HG02571 (cell line): ENCODE measurements around the gene CORO2A.
"Not testable (repeated sequence)": the region's sequence is repeated elsewhere in the genome, so short reads cannot be mapped to it uniquely, and the experiment has no call there.

Experiments used
- ATAC-seq: cut with Tn5 transposase; IDR thresholded peaks from one replicate; pipeline ENCODE4 v1.9.1; 2021; ENCODE audit warnings: mild to moderate bottlenecking, moderate library complexity; ENCODE audit not compliant: unreplicated experiment

The CORO2A gene

GRCh38 chr9:98191671-98192502, 550 bp downstream of the CORO2A start:
- no peak for ATAC-seq

- no peak for ATAC-seq
These were observed 1.2 kb downstream of the CORO2A start for GRCh38 chr9:98191181-98191608.

DNA sequence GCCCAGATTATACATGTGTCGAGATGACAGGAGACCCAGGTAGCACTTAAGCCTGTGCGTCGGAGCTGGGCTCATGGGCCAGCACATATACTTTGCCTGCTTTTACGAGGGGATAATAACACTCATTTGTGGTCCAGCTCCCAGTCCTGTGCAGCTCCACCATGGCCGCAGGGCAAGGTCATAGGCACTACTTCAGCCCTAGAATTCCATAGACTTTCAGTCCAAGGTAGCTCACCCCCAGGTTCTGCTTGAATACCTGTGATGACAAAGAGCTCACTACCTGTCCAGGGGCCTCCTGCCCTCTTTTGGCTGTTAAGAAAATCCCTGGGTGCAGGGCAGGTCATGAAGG, 1.7 kb downstream of the CORO2A start:
- ATAC-seq, result no peak

DNA sequence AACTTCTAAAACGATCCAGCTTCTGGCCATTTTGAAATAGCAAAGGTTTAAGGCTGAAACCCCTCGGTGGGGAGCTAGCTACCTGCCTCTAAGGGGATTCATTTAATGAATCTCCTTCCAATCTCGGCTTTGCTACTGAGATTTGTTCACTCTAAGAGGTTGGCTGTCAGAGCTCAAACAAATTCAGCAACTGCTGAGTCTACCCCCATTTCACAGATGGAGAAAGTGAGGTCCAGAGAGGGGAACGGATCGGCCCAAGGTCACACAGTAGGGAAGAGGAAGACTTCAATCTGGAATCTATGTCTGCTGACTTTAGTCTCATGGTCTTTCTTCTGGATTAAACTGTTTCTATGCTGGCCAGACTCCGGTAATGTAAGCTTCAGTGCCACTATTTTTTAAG, 3.0 kb downstream of the CORO2A start:
- ATAC-seq, result no peak

DNA sequence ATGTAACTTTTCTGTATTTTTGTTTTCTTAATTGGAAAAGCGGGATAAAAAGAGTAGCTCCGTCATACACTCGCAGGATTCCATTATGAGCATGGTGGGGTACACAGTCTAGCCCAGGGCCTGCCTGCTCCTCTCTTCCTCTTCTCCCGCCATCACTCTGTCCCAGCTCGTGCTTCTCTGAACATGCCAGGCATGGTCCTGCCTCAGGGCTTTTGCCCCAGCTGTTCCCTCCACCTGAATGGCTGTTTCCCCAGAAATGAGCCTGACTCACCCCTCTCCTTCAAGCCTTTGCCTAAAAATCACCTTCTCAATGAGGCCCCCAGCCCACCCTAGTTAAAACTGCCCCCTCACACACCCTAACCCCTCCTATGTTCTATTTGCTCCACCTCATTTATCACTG, 4.5 kb downstream of the CORO2A start:
- no peak for ATAC-seq

GRCh38 chr9:98186236-98186635, 6.2 kb downstream of the CORO2A start:
- ATAC-seq, result no peak

GRCh38 chr9:98185611-98186171, 6.7 kb downstream of the CORO2A start:
- ATAC-seq, result no peak

GRCh38 chr9:98185021-98185567, 7.3 kb downstream of the CORO2A start:
- no peak for ATAC-seq

GRCh38 chr9:98184326-98184725, 8.1 kb downstream of the CORO2A start:
- ATAC-seq, result no peak

GRCh38 chr9:98182889-98183599, 9.4 kb downstream of the CORO2A start:
- no peak for ATAC-seq

DNA sequence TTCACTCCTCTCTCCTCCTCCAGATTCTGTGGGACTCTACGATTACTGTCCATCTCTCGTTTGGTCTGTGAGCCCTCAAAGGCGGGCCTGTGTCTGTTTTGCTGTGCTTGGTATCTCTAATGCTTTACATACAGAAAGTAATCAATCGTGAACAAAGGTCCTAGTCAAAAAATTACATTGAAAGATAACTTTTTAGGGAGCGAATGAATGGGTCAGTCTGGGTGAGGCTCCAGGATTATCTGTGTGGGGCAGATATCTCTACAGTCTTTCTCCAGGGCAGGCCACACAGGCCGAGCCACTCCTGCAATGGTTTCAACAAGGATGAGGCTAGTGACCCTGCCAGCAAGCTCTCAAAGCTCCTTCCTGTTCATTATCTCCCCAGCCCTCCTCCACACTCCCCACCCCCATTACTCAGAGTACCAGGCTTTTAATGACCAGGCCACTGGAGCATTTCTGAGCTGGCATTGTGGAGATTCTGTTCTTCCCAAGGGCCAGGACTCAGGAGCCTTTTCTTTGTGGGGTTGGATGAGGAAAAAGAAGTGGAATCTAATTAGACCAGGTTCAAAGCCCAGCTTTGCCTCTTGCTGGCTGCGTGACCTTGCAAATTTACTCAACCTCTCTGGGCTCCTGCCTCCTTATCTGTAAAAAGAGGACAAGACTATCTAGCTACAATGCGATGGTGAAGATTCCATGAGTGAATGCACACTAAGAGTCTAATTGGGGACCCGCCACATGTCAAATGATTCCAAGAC, 10.2 kb downstream of the CORO2A start:
- no peak for ATAC-seq

DNA sequence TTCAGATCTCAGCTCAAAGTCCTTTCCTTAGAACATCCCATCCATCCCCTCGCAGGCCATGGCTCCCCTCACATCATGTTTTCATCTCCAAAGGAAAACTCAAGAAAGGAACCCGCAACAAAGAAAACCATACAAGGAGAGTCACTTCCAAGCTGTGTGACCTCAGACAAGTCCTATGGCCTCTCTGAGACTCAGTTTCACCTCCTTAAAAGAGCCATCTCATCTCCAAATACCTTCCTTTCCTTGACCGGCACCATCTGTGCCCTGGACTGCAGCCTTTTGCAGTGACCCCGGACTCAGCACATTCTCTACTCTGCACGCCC, 10.7 kb downstream of the CORO2A start:
- ATAC-seq, result no peak

GRCh38 chr9:98180996-98181395, 11.4 kb downstream of the CORO2A start:
- ATAC-seq, result no peak

- no peak for ATAC-seq
These were observed 13.3 kb downstream of the CORO2A start for GRCh38 chr9:98178874-98179850.

DNA sequence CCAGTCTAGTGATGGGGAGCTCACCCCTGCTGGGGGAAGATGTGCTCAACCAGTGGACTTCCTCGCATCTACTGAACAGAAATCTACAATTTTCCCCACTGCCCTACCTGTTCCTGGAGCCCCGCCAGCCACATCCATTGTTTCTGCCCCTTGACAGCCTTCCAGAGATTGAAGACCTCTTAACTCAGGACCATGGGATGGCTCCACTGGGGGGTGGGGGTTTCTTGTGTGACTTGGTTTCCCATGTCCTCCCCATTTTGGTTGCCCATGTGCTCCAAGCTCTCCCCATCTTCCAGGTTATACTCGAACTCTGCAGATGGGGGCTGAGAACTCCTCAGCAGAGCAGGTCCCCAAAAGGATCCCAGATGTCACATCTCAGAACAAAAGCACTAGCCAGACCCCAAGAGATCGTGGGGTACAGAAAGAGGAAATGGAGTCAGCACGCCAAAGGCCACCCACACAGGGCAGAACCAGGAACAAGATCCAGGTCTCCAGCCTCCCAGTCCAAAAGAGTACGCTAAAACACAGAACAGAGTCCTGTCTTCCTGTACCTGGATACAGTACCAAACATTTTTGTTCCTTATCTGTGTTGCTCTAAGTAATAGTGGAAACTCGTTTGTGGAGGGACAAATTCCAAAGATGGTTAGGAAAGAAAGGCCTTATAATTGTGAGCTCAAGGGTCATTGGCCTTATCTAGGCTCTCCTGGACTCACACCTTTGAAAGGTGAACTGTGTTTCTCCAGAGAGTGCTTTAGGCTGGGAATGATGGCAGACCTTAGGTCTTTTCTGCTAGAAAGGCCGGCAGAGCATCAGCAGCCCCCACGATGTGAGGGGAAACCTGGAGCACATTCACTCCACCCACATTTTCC, 15.8 kb downstream of the CORO2A start:
- ATAC-seq, result no peak

DNA sequence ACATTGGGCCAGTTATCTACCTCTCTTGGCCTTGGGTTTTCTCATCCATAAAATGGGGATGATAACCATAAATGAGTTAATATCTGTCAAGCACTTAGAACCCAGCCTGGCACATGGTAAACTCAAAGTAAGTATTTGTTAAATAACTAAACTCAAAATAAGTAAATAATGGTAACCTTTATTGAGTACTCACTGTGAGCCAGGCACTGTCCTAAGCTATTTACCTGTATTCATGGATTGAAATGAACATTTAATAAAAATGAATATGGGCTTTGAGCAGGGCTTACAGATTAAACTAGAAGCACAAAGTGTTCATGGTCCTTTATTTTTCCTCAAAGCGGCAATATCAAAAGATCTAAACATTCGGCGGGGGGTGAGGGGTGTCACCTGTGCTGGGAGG, 16.7 kb downstream of the CORO2A start:
- ATAC-seq, result no peak

DNA sequence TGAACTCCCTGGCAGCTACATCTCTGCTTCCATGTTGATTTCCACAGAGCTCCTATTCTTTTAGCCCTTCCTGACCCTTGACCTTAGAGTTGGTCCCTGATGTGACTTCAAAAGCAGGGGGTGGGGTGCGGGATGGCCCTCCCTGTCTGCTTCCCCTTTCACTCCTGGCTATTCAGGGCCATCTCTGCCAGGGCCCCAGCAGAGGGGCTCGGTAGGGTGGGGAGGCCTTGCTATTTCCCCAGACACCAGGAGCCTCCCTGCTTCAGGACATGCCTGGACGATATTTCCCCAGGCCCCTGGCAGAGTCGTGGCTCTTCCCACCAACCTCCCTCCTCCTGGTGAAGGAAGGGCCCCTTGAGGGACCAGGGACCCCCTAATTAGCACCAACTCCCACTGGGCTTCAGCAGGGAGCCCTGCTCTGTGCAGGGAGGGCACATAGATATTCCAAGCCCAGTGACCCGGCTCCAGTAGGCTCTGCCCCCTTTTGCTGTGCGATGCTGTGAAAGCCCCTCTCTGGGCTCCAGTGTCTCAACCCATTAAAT, 17.3 kb downstream of the CORO2A start:
- no peak for ATAC-seq

- not testable (repeated sequence) for ATAC-seq
These were observed 17.9 kb downstream of the CORO2A start for GRCh38 chr9:98174502-98174918.

GRCh38 chr9:98173181-98173580, 19.3 kb downstream of the CORO2A start:
- ATAC-seq, result no peak
